ENCODE results near the gene THSD8. TPM values are rescaled to one million over a fixed set of nuclear protein-coding genes. Genes with fewer than 3 reads are reported as not detected.

Gene THSD8
- total RNA-seq, 4 donors from 2014 or later: not detected

DNA sequence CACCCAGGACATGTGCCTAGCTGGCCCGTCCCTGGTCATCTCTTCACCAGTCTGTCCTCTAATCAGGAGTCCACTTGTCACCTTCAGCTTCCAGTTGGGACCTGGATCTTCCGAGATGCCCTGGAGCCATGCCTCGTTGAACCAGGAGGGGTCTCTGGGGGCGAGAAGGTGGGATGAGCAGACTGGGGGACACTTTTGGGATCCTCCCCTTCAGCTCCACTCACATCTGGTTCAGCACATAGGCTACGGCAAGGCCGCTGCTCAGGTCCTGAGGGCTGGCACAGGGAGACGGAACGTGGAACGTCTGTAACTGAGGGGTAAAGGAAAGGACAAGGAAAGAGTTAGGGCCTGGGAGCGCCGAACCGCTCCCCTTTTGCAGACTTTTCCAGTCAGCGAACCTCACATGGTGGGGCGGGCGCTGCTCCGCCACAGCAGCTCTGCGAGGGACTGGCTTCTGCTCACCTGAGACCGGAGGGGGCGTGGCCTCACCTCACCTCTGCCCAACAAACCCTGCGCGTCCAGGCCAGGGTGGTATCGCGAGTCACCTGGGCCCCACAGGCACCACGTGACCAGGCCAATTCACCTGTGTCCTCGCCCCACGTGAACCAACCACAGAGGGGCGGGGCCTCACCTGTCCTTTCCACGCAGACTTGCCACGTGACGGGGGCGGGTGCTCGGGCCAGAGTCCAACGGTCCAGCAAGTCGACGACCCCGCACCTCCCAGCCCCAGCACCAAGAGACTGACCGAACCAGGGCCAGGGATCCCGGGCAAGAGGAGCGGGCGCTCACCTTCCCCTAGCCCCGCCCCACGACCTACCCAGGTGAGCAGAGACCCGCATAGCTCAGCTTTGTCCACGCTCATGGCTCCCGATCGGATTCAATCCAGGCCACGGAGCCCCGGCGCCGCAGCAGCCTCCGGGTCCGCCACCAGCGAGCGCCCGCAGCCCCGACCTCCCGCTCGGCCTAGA, 27.0 kb upstream of the THSD8 start, which contains the start of gene HOOK2:
Gene HOOK2, minus strand, starts transcription at position 965 of the 968 bp plus-strand sequence. Its CDS starts 103 bp downstream, at position 862.
- 40% methylated on average over 1 of the region's 58 CpGs; no CpG with 5 or more reads in 1 of the 2 donors for WGBS, 2 donors (ENCODE audit: low coverage in 1 of 2)
- Histone ChIP-seq H3K4me1 (peaks cover 0 to 37% (median 16%) of the 10 kb centered on the region in 3 donors), H3K36me3 (peaks cover 0 to 9% of the 10 kb centered on the region in 2 donors), H3K27me3 (no peaks in the 10 kb centered on the region), H3K27ac (peak within 1 kb of the TSS in 3 of 4 donors; percentile 78 to 99 (median 98)), H3K9me3 (no peaks in the 10 kb centered on the region), H3K4me3 (peak within 1 kb of the TSS; percentile 41 to 78)
- no peak for TF ChIP-seq POLR2AphosphoS5 (IDR thresholded peaks at IDR 0.05)
- no peak for TF ChIP-seq EP300 (IDR thresholded peaks at IDR 0.05)
- peak in 1 of 2 donors; percentile 26 for TF ChIP-seq POLR2A (IDR thresholded peaks at IDR 0.05)
- no peak for TF ChIP-seq CTCF (IDR thresholded peaks at IDR 0.05)
- ATAC-seq: no peak

DNA sequence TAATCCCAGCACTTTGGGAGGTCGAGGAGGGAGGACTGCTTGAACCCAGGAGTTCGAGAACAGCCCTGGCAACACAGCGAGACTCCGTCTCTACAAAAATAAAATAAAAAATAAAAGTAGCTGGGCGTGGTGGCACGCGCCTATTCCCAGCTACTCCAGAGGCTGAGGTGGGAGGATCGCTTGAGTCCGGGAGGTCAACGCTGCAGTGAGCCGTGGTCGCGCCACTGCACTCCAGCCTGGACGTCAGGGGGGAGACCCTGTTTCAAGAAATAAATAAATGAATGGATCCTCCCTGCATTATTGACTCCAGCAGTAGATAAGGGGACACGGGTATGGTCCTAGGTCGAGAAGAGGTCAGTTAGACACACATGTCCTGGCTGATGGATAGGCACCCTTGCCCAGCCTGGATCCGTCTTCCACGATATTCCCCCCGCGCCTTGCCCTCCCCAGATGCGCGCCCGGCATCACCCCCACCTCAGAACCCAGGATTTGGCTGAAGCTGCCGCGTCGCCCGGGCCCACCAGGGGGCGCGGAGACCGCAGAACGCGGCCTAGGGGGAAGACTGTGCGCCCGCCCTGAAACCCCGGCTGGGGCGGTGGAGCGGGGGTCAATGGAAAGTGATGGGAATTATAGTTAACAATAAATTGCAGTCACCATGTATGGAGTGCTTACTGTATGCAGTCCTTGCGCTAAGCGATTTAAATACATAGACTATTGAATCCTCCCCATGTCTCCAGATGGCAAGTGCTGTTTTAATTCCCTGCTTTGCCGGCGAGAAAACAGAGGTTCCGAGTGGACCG, 24.5 kb upstream of the THSD8 start:
- Histone ChIP-seq H3K27ac (peak overlapping the region; percentile 72 to 99 (median 98)), H3K4me1 (peaks cover 0 to 48% (median 16%) of the 10 kb centered on the region in 3 donors), H3K9me3 (no peaks in the 10 kb centered on the region), H3K27me3 (no peaks in the 10 kb centered on the region), H3K36me3 (no peaks in the 10 kb centered on the region), H3K4me3 (peak overlapping the region; percentile 38 to 73)
- TF ChIP-seq POLR2A (IDR thresholded peaks at IDR 0.05) (no peak), EP300 (IDR thresholded peaks at IDR 0.05) (no peak), CTCF (IDR thresholded peaks at IDR 0.05) (peak in 3 of 4 experiments; percentile 94 to 98 (median 97)), POLR2AphosphoS5 (IDR thresholded peaks at IDR 0.05) (peak; percentile 51)
- ATAC-seq: peak; percentile 36
- WGBS, 2 donors (ENCODE audit: low coverage in 1 of 2): 0 to 23% methylated on average over 6 to 14 of the region's 43 CpGs

- WGBS, 2 donors (ENCODE audit: low coverage in 1 of 2): 5 to 9% methylated on average over 3 to 6 of the region's 44 CpGs
- peak; percentile 35 for ATAC-seq
- peak overlapping the region; percentile 72 to 99 (median 98) for H3K27ac ChIP-seq
- no peaks in the 10 kb centered on the region for H3K27me3 ChIP-seq
- no peak for TF ChIP-seq CTCF (IDR thresholded peaks at IDR 0.05)
- TF ChIP-seq POLR2A (IDR thresholded peaks at IDR 0.05): peak in 1 of 2 donors; percentile 18
- no peak for TF ChIP-seq EP300 (IDR thresholded peaks at IDR 0.05)
- peak; percentile 69 for TF ChIP-seq POLR2AphosphoS5 (IDR thresholded peaks at IDR 0.05)
- H3K9me3 ChIP-seq: no peaks in the 10 kb centered on the region
- H3K4me3 ChIP-seq: peak overlapping the region; percentile 38 to 73
- H3K4me1 ChIP-seq: peaks cover 0 to 56% (median 21%) of the 10 kb centered on the region in 3 donors
- no peaks in the 10 kb centered on the region for H3K36me3 ChIP-seq
Observed at GRCh38 chr19:12778017-12778904, 23.6 kb upstream of the THSD8 start.

GRCh38 chr19:12778905-12779161, 23.0 kb upstream of the THSD8 start:
- Histone ChIP-seq H3K4me3 (peak overlapping the region in 1 of 2 donors; percentile 73), H3K4me1 (peaks cover 0 to 62% (median 27%) of the 10 kb centered on the region in 3 donors), H3K27ac (peak overlapping the region; percentile 72 to 99 (median 98)), H3K27me3 (no peaks in the 10 kb centered on the region), H3K9me3 (no peaks in the 10 kb centered on the region), H3K36me3 (no peaks in the 10 kb centered on the region)
- ATAC-seq: no peak
- WGBS, 2 donors (ENCODE audit: low coverage in 1 of 2): 0 to 41% methylated on average over 1 to 4 of the region's 6 CpGs
- TF ChIP-seq EP300 (IDR thresholded peaks at IDR 0.05): no peak
- TF ChIP-seq POLR2AphosphoS5 (IDR thresholded peaks at IDR 0.05): no peak
- TF ChIP-seq CTCF (IDR thresholded peaks at IDR 0.05): no peak
- no peak for TF ChIP-seq POLR2A (IDR thresholded peaks at IDR 0.05)

Data from gastroesophageal sphincter (tissue), 4 donors.